CD4-positive, alpha-beta T cell (primary cell): Measurements from ENCODE around the gene ELFN1. TPM values are rescaled to one million over a fixed set of nuclear protein-coding genes. Genes with fewer than 3 reads are reported as not detected.

Source experiments
- ATAC-seq: fragments of 200-7000 bp; cut with Tn5 transposase; one replicate; pipeline ENCODE4 v1.10.0; 2022; ENCODE audit warnings: mild to moderate bottlenecking; ENCODE audit not compliant: poor library complexity
- CTCF ChIA-PET: fragments of 350-600 bp; sonication (Branson Sonifier 250); formaldehyde crosslinking; loops from one replicate; lab custom pipeline; 2021; ENCODE audit warnings: antibody characterized with exemption, inconsistent platforms; lab: Charles Lee
- POLR2A ChIA-PET: fragments of 350-600 bp; sonication (Branson Sonifier 250); formaldehyde crosslinking; loops from one replicate; lab custom pipeline; 2021; ENCODE audit warnings: antibody characterized with exemption, inconsistent platforms; lab: Charles Lee
- DNase-seq, 14 experiments: peaks; one replicate each; pipeline ENCODE4 v3.0.0-alpha.2; 2013 to 2020; ENCODE audit warnings: mixed read lengths in 2 of 14
- H3K27ac ChIP-seq, 2 donors: one replicate each; pipeline versions ENCODE4 v1.5.1 to v1.7.0; 2013; ENCODE audit warnings: low read length in 2 of 2, low read depth in 1 of 2, mild to moderate bottlenecking in 1 of 2
- H3K27me3 ChIP-seq, 2 experiments: 1 replicate in 1 of 2; 2 replicates in 1 of 2; pipeline versions ENCODE4 v1.6.1 to v1.7.0; 2013; ENCODE audit warnings: low read length in 2 of 2, control low read depth in 1 of 2, mild to moderate bottlenecking in 1 of 2, moderate library complexity in 1 of 2; ENCODE audit not compliant: insufficient read depth in 2 of 2, control insufficient read depth in 1 of 2
- H3K36me3 ChIP-seq: one replicate; pipeline ENCODE4 v1.6.1; 2013; ENCODE audit warnings: low read length, control low read depth; ENCODE audit not compliant: insufficient read depth
- H3K4me1 ChIP-seq: one replicate; pipeline ENCODE4 v1.6.1; 2013; ENCODE audit warnings: low read length, control low read depth; ENCODE audit not compliant: insufficient read depth
- H3K4me3 ChIP-seq: one replicate; pipeline ENCODE4 v1.5.1; 2013; ENCODE audit warnings: mild to moderate bottlenecking, low read length, moderate library complexity
- H3K9me3 ChIP-seq, 2 experiments: 1 replicate in 1 of 2; 2 replicates in 1 of 2; pipeline versions ENCODE4 v1.6.1 to v1.7.0; 2013; ENCODE audit warnings: low read length in 2 of 2, mild to moderate bottlenecking in 2 of 2, control low read depth in 1 of 2, moderate library complexity in 1 of 2; ENCODE audit not compliant: control insufficient read depth in 1 of 2, insufficient read depth in 1 of 2
- H3K27ac Mint-ChIP-seq: one replicate; pipeline ENCODE4 v1.8.0; 2020; ENCODE audit warnings: mixed read lengths
- H3K27me3 Mint-ChIP-seq: one replicate; pipeline ENCODE4 v1.8.0; 2021; ENCODE audit warnings: mixed read lengths
- H3K36me3 Mint-ChIP-seq: one replicate; pipeline ENCODE4 v1.8.0; 2021; ENCODE audit warnings: low read depth, mixed read lengths
- H3K4me1 Mint-ChIP-seq: one replicate; pipeline ENCODE4 v1.8.0; 2021; ENCODE audit warnings: low read depth, mixed read lengths
- H3K4me3 Mint-ChIP-seq: one replicate; pipeline ENCODE4 v1.8.0; 2020; ENCODE audit warnings: mild to moderate bottlenecking, mixed read lengths
- H3K9me3 Mint-ChIP-seq: one replicate; pipeline ENCODE4 v1.8.0; 2020; ENCODE audit warnings: mixed read lengths
- CTCF ChIP-seq: fragments of 200-600 bp; IDR thresholded peaks from one replicate; pipeline ENCODE4 v1.8.0; 2022; ENCODE audit warnings: antibody characterized with exemption, mild to moderate bottlenecking
- intact Hi-C, 2 experiments: fragments of 100-400 bp; cut with DNase I in 1 of 2; cut with micrococcal nuclease in 1 of 2; formaldehyde crosslinking; loops; one replicate each; pipeline versions ENCODE4 v1.15.1 to v1.9.0; 2023 to 2025; cut with DNase I, micrococcal nuclease
- total RNA-seq, 174 experiments: library from RNA in 2 of 174; stranded (reverse) in 2 of 174; gene quantifications; one replicate each; pipeline ENCODE4 v1.2.3 and lab custom pipeline; 2021 to 2026

Gene ELFN1
- total RNA-seq, 2 experiments from 2014 or later = not detected

GRCh38 chr7:1626769-1627168 is 43.3 kb upstream of the ELFN1 start:
- POLR2A ChIA-PET = no interaction called here
- intact Hi-C loops = no loop called here
- CTCF ChIA-PET = no interaction called here

GRCh38 chr7:1630700-1631336 is 39.3 kb upstream of the ELFN1 start:
- H3K36me3 Mint-ChIP-seq = no peaks in the 10 kb centered on the region
- H3K27me3 Mint-ChIP-seq = peaks cover 17% of the 10 kb centered on the region
- CTCF ChIA-PET = no interaction called here
- Histone ChIP-seq H3K36me3 (no peaks in the 10 kb centered on the region), H3K4me1 (no peaks in the 10 kb centered on the region), H3K9me3 (peaks cover 9 to 34% of the 10 kb centered on the region in 2 experiments), H3K27ac (no peak overlapping the region), H3K4me3 (no peak overlapping the region), H3K27me3 (peaks cover 0 to 3% of the 10 kb centered on the region in 2 experiments)
- ATAC-seq = no peak
- no peaks in the 10 kb centered on the region for H3K4me1 Mint-ChIP-seq
- intact Hi-C loops = no loop called here
- H3K27ac Mint-ChIP-seq = no peak overlapping the region
- no peak overlapping the region for H3K4me3 Mint-ChIP-seq
- no peak for DNase-seq
- POLR2A ChIA-PET = no interaction called here
- peaks cover 3% of the 10 kb centered on the region for H3K9me3 Mint-ChIP-seq
- TF ChIP-seq CTCF = no peak

More at GRCh38 chr7:1626769-1627168, 43.3 kb upstream of the ELFN1 start:
- no peak for TF ChIP-seq CTCF
- peaks cover 3% of the 10 kb centered on the region for H3K9me3 Mint-ChIP-seq
- Histone ChIP-seq H3K36me3 (no peaks in the 10 kb centered on the region), H3K4me3 (no peak overlapping the region), H3K9me3 (peaks cover 0 to 3% of the 10 kb centered on the region in 2 experiments), H3K27me3 (no peaks in the 10 kb centered on the region), H3K27ac (no peak overlapping the region), H3K4me1 (no peaks in the 10 kb centered on the region)
- ATAC-seq (no peak), DNase-seq (no peak)
- H3K4me3 Mint-ChIP-seq = no peak overlapping the region
- H3K36me3 Mint-ChIP-seq = no peaks in the 10 kb centered on the region
- peaks cover 5% of the 10 kb centered on the region for H3K27me3 Mint-ChIP-seq
- H3K4me1 Mint-ChIP-seq = no peaks in the 10 kb centered on the region
- no peak overlapping the region for H3K27ac Mint-ChIP-seq

- ATAC-seq (no peak), DNase-seq (no peak)
- Mint-ChIP-seq H3K27me3 (peaks cover 17% of the 10 kb centered on the region), H3K36me3 (no peaks in the 10 kb centered on the region), H3K4me3 (no peak overlapping the region), H3K4me1 (no peaks in the 10 kb centered on the region), H3K9me3 (peaks cover 3% of the 10 kb centered on the region), H3K27ac (no peak overlapping the region)
- H3K9me3 ChIP-seq = peaks cover 11 to 43% of the 10 kb centered on the region in 2 experiments
- no peak overlapping the region for H3K27ac ChIP-seq
- no peaks in the 10 kb centered on the region for H3K4me1 ChIP-seq
- ChIA-PET CTCF (no interaction called here), POLR2A (no interaction called here)
- intact Hi-C loops = no loop called here
- no peak for TF ChIP-seq CTCF
- H3K36me3 ChIP-seq = no peaks in the 10 kb centered on the region
- H3K27me3 ChIP-seq = peaks cover 0 to 3% of the 10 kb centered on the region in 2 experiments
- H3K4me3 ChIP-seq = no peak overlapping the region
Observed at GRCh38 chr7:1631678-1632077, 38.4 kb upstream of the ELFN1 start.
